ENCODE results near the gene PTPRK.

DNA sequence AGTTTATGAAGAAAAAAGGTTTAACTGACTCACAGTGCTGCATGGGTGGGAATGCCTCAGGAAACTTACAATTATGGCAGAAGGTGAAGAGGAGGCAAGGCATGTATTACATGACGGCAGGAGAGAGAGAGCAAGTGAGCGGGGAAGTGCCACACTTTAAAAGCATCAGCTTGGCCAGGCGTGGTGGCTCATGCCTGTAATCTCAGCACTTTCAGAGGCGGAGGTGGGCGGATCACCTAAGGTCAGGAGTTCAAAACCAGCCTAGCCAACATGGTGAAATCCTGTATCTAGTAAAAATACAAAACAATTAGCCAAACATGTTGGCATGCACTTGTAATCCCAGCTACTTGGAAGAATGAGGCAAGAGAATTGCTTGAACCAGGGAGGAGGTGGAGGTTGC, 406.2 kb downstream of the PTPRK start:
- TF ChIP-seq, protein P1, sequence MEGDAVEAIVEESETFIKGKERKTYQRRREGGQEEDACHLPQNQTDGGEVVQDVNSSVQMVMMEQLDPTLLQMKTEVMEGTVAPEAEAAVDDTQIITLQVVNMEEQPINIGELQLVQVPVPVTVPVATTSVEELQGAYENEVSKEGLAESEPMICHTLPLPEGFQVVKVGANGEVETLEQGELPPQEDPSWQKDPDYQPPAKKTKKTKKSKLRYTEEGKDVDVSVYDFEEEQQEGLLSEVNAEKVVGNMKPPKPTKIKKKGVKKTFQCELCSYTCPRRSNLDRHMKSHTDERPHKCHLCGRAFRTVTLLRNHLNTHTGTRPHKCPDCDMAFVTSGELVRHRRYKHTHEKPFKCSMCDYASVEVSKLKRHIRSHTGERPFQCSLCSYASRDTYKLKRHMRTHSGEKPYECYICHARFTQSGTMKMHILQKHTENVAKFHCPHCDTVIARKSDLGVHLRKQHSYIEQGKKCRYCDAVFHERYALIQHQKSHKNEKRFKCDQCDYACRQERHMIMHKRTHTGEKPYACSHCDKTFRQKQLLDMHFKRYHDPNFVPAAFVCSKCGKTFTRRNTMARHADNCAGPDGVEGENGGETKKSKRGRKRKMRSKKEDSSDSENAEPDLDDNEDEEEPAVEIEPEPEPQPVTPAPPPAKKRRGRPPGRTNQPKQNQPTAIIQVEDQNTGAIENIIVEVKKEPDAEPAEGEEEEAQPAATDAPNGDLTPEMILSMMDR (IDR thresholded peaks at IDR 0.05) = no peak
- TF ChIP-seq POLR2A (IDR thresholded peaks at IDR 0.05) = no peak

All from thyroid gland (tissue), 4 donors.